SJSA1 (cell line): ENCODE measurements around the gene ZNF445. TPM values are rescaled to one million over a fixed set of nuclear protein-coding genes. Genes with fewer than 3 reads are reported as not detected.
A peak's percentile ranks its signal among the peaks of the same experiment; 100 is the strongest.
"Not testable (repeated sequence)": the region's sequence is repeated elsewhere in the genome, so short reads cannot be mapped to it uniquely, and the experiment has no call there.

Experiments used
- DNase-seq, 2 experiments: peaks; one replicate each; pipeline ENCODE4 v3.0.0-alpha.2; 2015 to 2020; ENCODE audit warnings: low spot score in 2 of 2, low read depth in 1 of 2
- H3K27ac ChIP-seq: fragments of 250-450 bp; sonication (Bioruptor Pico); 2 replicates; pipeline ENCODE4 v1.5.1; 2020; ENCODE audit warnings: mild to moderate bottlenecking, moderate library complexity
- H3K27me3 ChIP-seq: fragments of 250-450 bp; sonication (Bioruptor Pico); replicated peaks from 2 replicates; pipeline ENCODE4 v1.5.1; 2020; ENCODE audit warnings: mild to moderate bottlenecking, moderate library complexity
- H3K36me3 ChIP-seq: fragments of 250-450 bp; sonication (Bioruptor Pico); 2 replicates; pipeline ENCODE4 v1.5.1; 2020; ENCODE audit warnings: mild to moderate bottlenecking
- H3K4me1 ChIP-seq: fragments of 250-450 bp; sonication (Bioruptor Pico); replicated peaks from 2 replicates; pipeline ENCODE4 v1.6.1; 2021; ENCODE audit warnings: mild to moderate bottlenecking
- H3K4me3 ChIP-seq: fragments of 250-450 bp; sonication (Bioruptor Pico); 2 replicates; pipeline ENCODE4 v1.5.1; 2020; ENCODE audit warnings: mild to moderate bottlenecking
- H3K9me3 ChIP-seq: fragments of 250-450 bp; sonication (Bioruptor Pico); replicated peaks from 2 replicates; pipeline ENCODE4 v1.5.1; 2020; ENCODE audit warnings: mild to moderate bottlenecking
- total RNA-seq: library from RNA; depleted of rRNA; stranded (reverse); fragments of >200 nt; shearing (Covaris generic); gene quantifications from 2 replicates; pipeline ENCODE4 v1.2.3, GENCODE V29; 2014

Gene ZNF445
- total RNA-seq, 1 experiment from 2014 or later: 5.8 TPM

DNA sequence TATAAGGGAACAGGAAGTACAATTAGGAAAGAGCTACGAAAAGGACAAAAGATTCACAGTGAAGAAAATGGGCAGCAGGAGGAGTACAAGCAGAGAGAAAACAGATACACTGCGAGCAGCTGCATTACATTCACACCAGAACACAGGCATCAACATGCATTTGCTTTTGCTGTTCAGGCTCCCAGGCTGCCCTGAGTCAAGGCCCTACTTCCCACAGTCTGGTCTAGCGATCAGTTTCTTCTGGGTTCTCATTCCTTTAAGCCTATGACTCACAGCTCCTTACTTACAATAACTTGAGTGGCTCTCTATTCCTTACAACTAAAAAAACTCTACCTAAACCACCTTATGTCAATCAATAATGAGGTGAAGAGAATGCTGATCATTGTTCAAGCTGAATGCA is 24.5 kb upstream of the ZNF445 start:
- H3K27ac ChIP-seq: no peak overlapping the region
- no peak for DNase-seq
- peaks cover 21% of the 10 kb centered on the region for H3K36me3 ChIP-seq
- H3K4me3 ChIP-seq: no peak overlapping the region
- H3K9me3 ChIP-seq: peaks cover 16% of the 10 kb centered on the region; the same call in 1 of the 2 replicates
- H3K4me1 ChIP-seq: no peaks in the 10 kb centered on the region
- H3K27me3 ChIP-seq: no peaks in the 10 kb centered on the region

DNA sequence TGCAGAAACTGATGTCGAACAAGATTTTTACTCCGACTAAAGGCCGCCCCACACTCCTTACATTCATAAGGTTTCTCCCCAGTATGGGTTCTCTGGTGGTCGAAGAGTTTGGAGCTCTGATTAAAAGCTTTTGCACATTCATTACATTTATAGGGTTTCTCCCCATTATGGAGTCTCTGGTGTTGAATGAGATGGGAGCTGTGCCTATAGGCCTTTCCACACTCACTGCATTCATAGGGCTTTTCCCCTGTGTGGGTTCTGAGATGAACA is 22.4 kb upstream of the ZNF445 start:
- DNase-seq, H3K27me3 ChIP-seq, H3K27ac ChIP-seq, H3K4me3 ChIP-seq, H3K4me1 ChIP-seq: not testable (repeated sequence)
- Histone ChIP-seq H3K36me3 (peaks cover 21% of the 10 kb centered on the region), H3K9me3 (peaks cover 16% of the 10 kb centered on the region; the same call in 1 of the 2 replicates)

GRCh38 chr3:44499149-44499898 is 21.9 kb upstream of the ZNF445 start:
- H3K36me3 ChIP-seq: peaks cover 21% of the 10 kb centered on the region
- peaks cover 16% of the 10 kb centered on the region; the same call in 1 of the 2 replicates for H3K9me3 ChIP-seq
- H3K27ac ChIP-seq: no peak overlapping the region
- no peaks in the 10 kb centered on the region for H3K4me1 ChIP-seq
- no peak for DNase-seq
- H3K4me3 ChIP-seq: no peak overlapping the region
- H3K27me3 ChIP-seq: no peaks in the 10 kb centered on the region

DNA sequence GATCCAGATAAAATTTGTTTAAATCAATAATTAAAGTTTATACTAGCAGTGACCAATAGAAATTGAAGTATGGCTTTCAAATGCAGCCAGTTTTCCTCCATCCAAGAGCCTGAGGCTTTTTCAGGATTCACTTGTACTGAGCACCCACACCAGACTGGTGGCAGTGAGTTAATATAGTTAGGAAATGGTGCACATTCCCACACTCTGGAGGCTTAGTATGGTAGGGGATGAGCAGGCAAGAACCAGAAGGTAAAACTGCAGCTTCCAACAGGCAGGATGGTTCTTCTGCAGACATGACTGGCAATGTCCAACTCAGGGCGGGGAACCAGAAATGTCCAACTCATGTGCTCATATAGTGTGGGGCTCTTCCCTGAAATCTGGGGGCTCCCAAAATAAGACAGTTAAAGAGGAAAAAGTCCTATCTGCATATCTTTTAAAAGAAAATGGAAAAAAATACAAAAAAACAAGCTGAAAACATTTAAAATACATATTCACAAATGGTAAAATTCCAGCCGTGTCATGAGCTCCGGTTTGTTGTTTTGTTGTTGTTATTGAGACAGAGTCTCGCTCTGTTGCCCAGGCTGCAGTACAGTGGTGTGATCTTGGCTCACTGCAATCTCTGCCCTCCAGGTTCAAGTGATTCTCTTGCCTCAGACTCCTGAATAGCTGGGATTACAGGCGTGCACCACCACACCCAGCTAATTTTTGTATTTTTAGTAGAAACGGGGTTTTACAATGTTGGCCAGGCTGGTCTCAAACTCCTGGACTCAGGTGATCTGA is 18.4 kb upstream of the ZNF445 start:
- no peak for DNase-seq
- H3K9me3 ChIP-seq: peaks cover 12% of the 10 kb centered on the region; the same call in 1 of the 2 replicates

DNA sequence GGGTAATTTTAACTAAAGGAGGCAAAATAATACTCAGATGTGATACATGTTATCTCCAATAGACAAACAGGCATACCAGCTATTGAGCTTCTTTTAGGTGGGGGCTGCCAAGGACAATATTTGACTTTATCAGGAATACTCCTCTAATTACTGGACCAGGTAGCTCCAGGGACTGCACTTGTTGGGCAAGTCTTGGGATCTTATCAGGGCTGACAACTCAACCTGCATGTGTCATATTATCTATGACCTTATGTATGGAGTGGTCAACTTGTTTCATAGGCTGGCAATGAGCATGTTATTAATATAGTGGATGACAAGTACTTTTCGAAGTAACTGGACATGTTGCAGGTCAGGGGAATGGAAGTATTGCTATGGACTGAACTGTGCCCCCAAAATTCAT is 15.0 kb upstream of the ZNF445 start:
- no peaks in the 10 kb centered on the region for H3K4me1 ChIP-seq
- DNase-seq: no peak
- no peaks in the 10 kb centered on the region for H3K27me3 ChIP-seq
- no peaks in the 10 kb centered on the region for H3K36me3 ChIP-seq
- H3K9me3 ChIP-seq: no peaks in the 10 kb centered on the region
- H3K4me3 ChIP-seq: no peak overlapping the region
- H3K27ac ChIP-seq: no peak overlapping the region

More for the DNA sequence above, 18.4 kb upstream of the ZNF445 start:
- Histone ChIP-seq H3K36me3 (peaks cover 15% of the 10 kb centered on the region), H3K27ac (no peak overlapping the region), H3K27me3 (no peaks in the 10 kb centered on the region), H3K4me3 (no peak overlapping the region), H3K4me1 (no peaks in the 10 kb centered on the region)

DNA sequence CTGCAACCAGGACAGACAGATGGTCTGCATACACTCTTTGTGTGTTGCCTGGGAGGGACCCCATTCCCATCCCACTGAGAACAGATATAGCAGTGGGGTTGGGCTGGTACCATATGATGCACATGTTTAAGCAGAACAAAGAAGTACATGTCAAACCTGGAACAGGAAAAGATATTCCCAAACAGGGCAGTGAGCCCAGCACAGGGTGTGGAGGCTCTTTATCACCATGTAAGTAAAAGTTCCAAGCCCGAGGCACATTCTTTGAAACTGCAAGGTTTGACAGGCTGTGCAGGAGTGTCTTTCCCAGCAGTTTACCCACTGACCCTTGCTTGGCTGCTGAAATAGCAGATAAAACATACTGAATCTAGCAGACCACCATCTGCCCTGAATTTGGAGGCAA is 5.3 kb upstream of the ZNF445 start:
- H3K27me3 ChIP-seq: no peaks in the 10 kb centered on the region
- H3K4me3 ChIP-seq: no peak overlapping the region
- H3K36me3 ChIP-seq: no peaks in the 10 kb centered on the region
- H3K27ac ChIP-seq: no peak overlapping the region
- DNase-seq: no peak
- H3K9me3 ChIP-seq: no peaks in the 10 kb centered on the region
- peaks cover 5% of the 10 kb centered on the region for H3K4me1 ChIP-seq

DNA sequence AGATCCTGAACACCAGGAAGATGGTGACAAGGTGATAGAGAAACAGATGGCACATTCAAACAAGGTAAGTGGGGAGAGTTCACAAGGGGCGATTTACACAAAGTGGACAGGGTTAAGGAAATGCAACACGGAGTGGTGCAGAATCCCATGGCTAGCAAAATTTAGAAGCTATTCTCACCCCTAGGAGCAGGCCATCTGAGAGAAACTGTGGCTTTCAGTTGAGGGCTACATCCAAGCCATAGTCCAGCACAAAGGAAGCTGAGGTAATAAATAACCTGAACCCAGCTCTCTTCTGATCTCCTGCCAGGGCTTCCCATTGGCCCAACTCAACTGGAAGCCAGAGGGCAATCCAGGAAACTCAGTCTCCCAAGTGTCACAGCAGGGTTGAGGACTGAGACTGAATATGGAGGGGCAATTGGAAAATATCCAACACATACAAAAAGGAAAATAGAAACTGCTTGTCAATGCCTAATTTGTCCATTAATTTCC is 1.2 kb upstream of the ZNF445 start:
- H3K27ac ChIP-seq: no peak overlapping the region
- no peaks in the 10 kb centered on the region for H3K9me3 ChIP-seq
- no peak for DNase-seq
- H3K36me3 ChIP-seq: no peaks in the 10 kb centered on the region
- no peak overlapping the region for H3K4me3 ChIP-seq
- peaks cover 10% of the 10 kb centered on the region for H3K4me1 ChIP-seq
- H3K27me3 ChIP-seq: no peaks in the 10 kb centered on the region

DNA sequence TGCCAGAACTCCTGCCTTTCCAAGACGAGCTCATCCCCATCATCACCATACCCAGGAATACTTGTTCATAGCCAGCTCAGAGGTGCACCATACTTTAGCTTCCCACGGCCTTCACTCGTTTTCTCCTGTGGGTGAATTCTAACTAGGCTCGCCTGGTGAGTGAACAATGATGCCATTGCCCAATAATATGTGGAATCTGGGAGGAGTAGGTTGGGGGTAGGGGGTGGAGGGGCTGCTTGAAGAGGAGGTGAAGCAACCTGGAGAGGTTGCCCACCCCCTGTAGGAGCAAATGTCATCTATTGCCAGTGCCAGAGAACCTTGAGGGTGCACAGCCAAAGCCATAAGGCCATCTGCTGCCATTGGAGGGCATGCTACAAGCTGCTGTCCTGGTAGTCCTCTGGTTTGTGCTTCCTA is 592 bp upstream of the ZNF445 start:
- no peak overlapping the region for H3K27ac ChIP-seq
- H3K4me1 ChIP-seq: peaks cover 10% of the 10 kb centered on the region
- no peak for DNase-seq

GRCh38 chr3:44476963-44477311 is 533 bp downstream of the ZNF445 start:
- H3K9me3 ChIP-seq: no peaks in the 10 kb centered on the region
- H3K4me3 ChIP-seq: peak overlapping the region; percentile 59
- DNase-seq: peak in 1 of 2 experiments; percentile 30
- no peaks in the 10 kb centered on the region for H3K36me3 ChIP-seq
- H3K4me1 ChIP-seq: peaks cover 10% of the 10 kb centered on the region
- H3K27ac ChIP-seq: no peak overlapping the region
- no peaks in the 10 kb centered on the region for H3K27me3 ChIP-seq

More for the DNA sequence above, 592 bp upstream of the ZNF445 start:
- Histone ChIP-seq H3K27me3 (no peaks in the 10 kb centered on the region), H3K36me3 (no peaks in the 10 kb centered on the region), H3K4me3 (peak overlapping the region; percentile 59), H3K9me3 (no peaks in the 10 kb centered on the region)

GRCh38 chr3:44476181-44476611 is 1.3 kb downstream of the ZNF445 start:
- H3K4me3 ChIP-seq: peak overlapping the region; percentile 59
- peaks cover 10% of the 10 kb centered on the region for H3K4me1 ChIP-seq
- DNase-seq: peak in 1 of 2 experiments; percentile 5
- H3K9me3 ChIP-seq: no peaks in the 10 kb centered on the region
- H3K27ac ChIP-seq: no peak overlapping the region
- H3K27me3 ChIP-seq: no peaks in the 10 kb centered on the region
- H3K36me3 ChIP-seq: no peaks in the 10 kb centered on the region

DNA sequence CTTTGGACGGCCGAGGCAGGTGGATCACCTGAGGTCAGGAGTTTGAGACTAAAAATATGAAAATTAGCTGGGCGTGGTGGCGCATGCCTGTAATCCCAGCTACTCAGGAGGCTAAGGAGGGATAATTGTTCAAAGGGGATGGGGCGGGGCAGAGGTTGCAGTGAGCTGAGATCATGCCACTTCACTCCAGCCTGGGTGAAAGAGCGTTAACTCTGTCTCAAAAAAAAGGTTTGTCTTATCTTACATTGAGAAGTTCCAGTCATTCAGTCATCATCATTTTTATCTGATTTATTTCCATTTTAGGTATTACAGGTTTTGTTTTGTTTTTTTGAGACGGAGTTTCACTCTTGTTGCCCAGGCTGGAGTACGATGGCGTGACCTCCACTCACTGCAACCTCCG is 2.6 kb downstream of the ZNF445 start:
- not testable (repeated sequence) for H3K27me3 ChIP-seq, H3K9me3 ChIP-seq, DNase-seq, H3K4me3 ChIP-seq, H3K27ac ChIP-seq, H3K36me3 ChIP-seq
- H3K4me1 ChIP-seq: peaks cover 10% of the 10 kb centered on the region

DNA sequence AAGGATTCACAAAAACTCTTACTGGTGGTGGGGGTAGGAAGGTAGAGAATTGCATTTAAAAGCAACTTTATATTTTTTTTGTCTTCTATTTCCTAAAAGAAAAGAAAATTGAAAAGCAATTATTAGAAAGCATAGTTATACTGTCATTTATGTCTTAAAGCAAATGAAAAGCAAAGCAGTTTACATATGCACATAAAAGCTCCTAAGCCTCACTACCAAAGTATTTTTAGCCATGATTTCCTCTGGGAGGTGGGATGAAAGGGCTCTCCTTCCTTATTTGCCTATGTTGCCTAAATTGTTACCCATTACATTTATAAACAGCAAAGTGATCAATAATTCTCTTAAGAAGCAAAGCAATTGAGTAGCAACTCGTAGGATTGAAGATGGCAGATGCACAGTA is 7.0 kb downstream of the ZNF445 start:
- no peaks in the 10 kb centered on the region for H3K4me1 ChIP-seq
- H3K9me3 ChIP-seq: no peaks in the 10 kb centered on the region
- DNase-seq: no peak

DNA sequence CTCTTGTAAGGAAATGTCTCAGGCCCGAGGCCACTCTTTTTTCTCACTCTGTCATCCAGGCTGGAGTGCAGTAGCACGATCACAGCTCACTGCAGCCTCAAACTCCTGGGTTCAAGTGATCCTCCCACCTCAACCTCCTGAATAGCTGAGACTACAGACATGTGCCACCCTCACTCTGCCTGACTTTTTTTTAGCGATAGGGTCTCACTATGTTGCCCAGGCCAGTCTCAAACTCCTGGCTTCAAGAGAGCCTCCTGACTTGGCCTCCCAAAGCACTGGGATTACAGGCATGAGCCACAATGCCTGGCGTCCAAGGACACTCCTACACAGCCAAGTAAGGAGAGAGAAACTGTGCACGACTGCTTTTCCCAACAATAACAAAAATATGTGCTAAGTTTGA is 7.6 kb downstream of the ZNF445 start:
- no peaks in the 10 kb centered on the region for H3K9me3 ChIP-seq

More for the DNA sequence above, 7.0 kb downstream of the ZNF445 start:
- H3K36me3 ChIP-seq: peaks cover 19% of the 10 kb centered on the region
- H3K4me3 ChIP-seq: no peak overlapping the region
- no peak overlapping the region for H3K27ac ChIP-seq
- H3K27me3 ChIP-seq: no peaks in the 10 kb centered on the region

More for the DNA sequence above, 7.6 kb downstream of the ZNF445 start:
- no peak overlapping the region for H3K27ac ChIP-seq
- no peak overlapping the region for H3K4me3 ChIP-seq
- DNase-seq: no peak
- H3K4me1 ChIP-seq: no peaks in the 10 kb centered on the region
- H3K36me3 ChIP-seq: peaks cover 19% of the 10 kb centered on the region
- no peaks in the 10 kb centered on the region for H3K27me3 ChIP-seq
